ENCODE results near the gene ACOXL.

ACOXL gene

GRCh38 chr2:111106706-111107105 is 374.3 kb downstream of the ACOXL start:
- no peak for TF ChIP-seq CTCF (IDR thresholded peaks at IDR 0.05; ENCODE audit: low read depth, low read length)
- DNase-seq, result no peak

GRCh38 chr2:111108745-111109271 is 376.4 kb downstream of the ACOXL start:
- no peaks in the 10 kb centered on the region for H3K27me3 ChIP-seq

More at GRCh38 chr2:111106706-111107105, 374.3 kb downstream of the ACOXL start:
- Histone ChIP-seq H3K4me1 (no peaks in the 10 kb centered on the region), H3K4me3 (ENCODE audit: low read depth, low read length) (no peak overlapping the region), H3K36me3 (no peaks in the 10 kb centered on the region), H3K9me3 (no peaks in the 10 kb centered on the region), H3K27me3 (no peaks in the 10 kb centered on the region)

GRCh38 chr2:111111101-111111755 is 378.9 kb downstream of the ACOXL start:
- no peaks in the 10 kb centered on the region for H3K9me3 ChIP-seq
- no peak for TF ChIP-seq CTCF (IDR thresholded peaks at IDR 0.05; ENCODE audit: low read depth, low read length)
- no peaks in the 10 kb centered on the region for H3K27me3 ChIP-seq
- H3K36me3 ChIP-seq, result no peaks in the 10 kb centered on the region
- DNase-seq, result no peak
- no peak overlapping the region for H3K4me3 ChIP-seq (ENCODE audit: low read depth, low read length)
- H3K4me1 ChIP-seq, result no peaks in the 10 kb centered on the region

More at GRCh38 chr2:111108745-111109271, 376.4 kb downstream of the ACOXL start:
- Histone ChIP-seq H3K36me3 (no peaks in the 10 kb centered on the region), H3K9me3 (no peaks in the 10 kb centered on the region), H3K4me1 (no peaks in the 10 kb centered on the region), H3K4me3 (ENCODE audit: low read depth, low read length) (no peak overlapping the region)
- no peak for DNase-seq
- no peak for TF ChIP-seq CTCF (IDR thresholded peaks at IDR 0.05; ENCODE audit: low read depth, low read length)

GRCh38 chr2:111113838-111114237 is 381.5 kb downstream of the ACOXL start:
- H3K36me3 ChIP-seq, result no peaks in the 10 kb centered on the region
- no peak for DNase-seq
- no peak overlapping the region for H3K4me3 ChIP-seq (ENCODE audit: low read depth, low read length)
- no peak for TF ChIP-seq CTCF (IDR thresholded peaks at IDR 0.05; ENCODE audit: low read depth, low read length)
- H3K27me3 ChIP-seq, result no peaks in the 10 kb centered on the region
- no peaks in the 10 kb centered on the region for H3K4me1 ChIP-seq
- H3K9me3 ChIP-seq, result no peaks in the 10 kb centered on the region

- no peaks in the 10 kb centered on the region for H3K27me3 ChIP-seq
- H3K36me3 ChIP-seq, result no peaks in the 10 kb centered on the region
- DNase-seq, result no peak
- TF ChIP-seq CTCF (IDR thresholded peaks at IDR 0.05; ENCODE audit: low read depth, low read length), result no peak
- no peaks in the 10 kb centered on the region for H3K9me3 ChIP-seq
- no peaks in the 10 kb centered on the region for H3K4me1 ChIP-seq
- H3K4me3 ChIP-seq (ENCODE audit: low read depth, low read length), result no peak overlapping the region
Measured at GRCh38 chr2:111116011-111116746, 383.8 kb downstream of the ACOXL start.
